GM23338 (cell line): ENCODE measurements around the gene SNAPC4. TPM values are rescaled to one million over a fixed set of nuclear protein-coding genes. Genes with fewer than 3 reads are reported as not detected.

Experiments
- ATAC-seq: fragments of 200-7000 bp; cut with Tn5 transposase; 3 replicates; pipeline ENCODE4 v1.9.1; 2020
- DNase-seq: peaks from one replicate; pipeline ENCODE4 v3.0.0-alpha.2; 2015; ENCODE audit warnings: low spot score
- H2AFZ ChIP-seq: fragments of 200-600 bp; sonication (generic); 2 replicates; pipeline ENCODE4 v1.8.0; 2016; ENCODE audit warnings: antibody characterized with exemption, mild to moderate bottlenecking, moderate library complexity
- H3F3A ChIP-seq: fragments of 200-600 bp; sonication (generic); replicated peaks from 2 replicates; pipeline ENCODE4 v1.8.0; 2017; ENCODE audit warnings: antibody characterized with exemption, mixed run types, low read depth
- H3K27ac ChIP-seq: fragments of 200-600 bp; sonication (generic); 2 replicates; pipeline ENCODE4 v1.6.1; 2016; ENCODE audit warnings: low read depth
- H3K27me3 ChIP-seq: fragments of 200-600 bp; sonication (generic); 2 replicates; pipeline ENCODE4 v1.8.0; 2016; ENCODE audit warnings: mild to moderate bottlenecking, mixed run types, moderate library complexity; ENCODE audit not compliant: insufficient read depth
- H3K36me3 ChIP-seq: fragments of 200-600 bp; sonication (generic); 2 replicates; pipeline ENCODE4 v1.8.0; 2016; ENCODE audit warnings: mild to moderate bottlenecking; ENCODE audit not compliant: insufficient read depth
- H3K4me1 ChIP-seq: fragments of 200-600 bp; sonication (generic); 2 replicates; pipeline ENCODE4 v1.8.0; 2016; ENCODE audit warnings: mild to moderate bottlenecking, moderate library complexity; ENCODE audit not compliant: insufficient read depth
- H3K4me2 ChIP-seq: fragments of 200-600 bp; sonication (generic); 2 replicates; pipeline ENCODE4 v1.7.1; 2017; ENCODE audit warnings: mixed run types
- H3K4me3 ChIP-seq: fragments of 200-600 bp; sonication (generic); 2 replicates; pipeline ENCODE4 v1.6.1; 2016; ENCODE audit warnings: mixed run types
- H3K79me2 ChIP-seq: fragments of 200-600 bp; sonication (generic); replicated peaks from 2 replicates; pipeline ENCODE4 v1.8.0; 2017; ENCODE audit warnings: mild to moderate bottlenecking; ENCODE audit not compliant: insufficient read depth
- H3K9me2 ChIP-seq: fragments of 200-600 bp; sonication (generic); 2 replicates; pipeline ENCODE4 v1.8.0; 2017; ENCODE audit not compliant: insufficient read depth
- H4K20me1 ChIP-seq: fragments of 200-600 bp; sonication (generic); replicated peaks from 2 replicates; pipeline ENCODE4 v1.8.0; 2017; ENCODE audit warnings: mild to moderate bottlenecking; ENCODE audit not compliant: insufficient read depth
- H3K27ac Mint-ChIP-seq: 2 replicates; pipeline ENCODE4 v1.8.0; 2020; ENCODE audit warnings: inconsistent platforms, mild to moderate bottlenecking, moderate library complexity, mixed read lengths
- H3K27me3 Mint-ChIP-seq: 3 replicates; pipeline ENCODE4 v1.8.0; 2022; ENCODE audit warnings: low read depth, mild to moderate bottlenecking, moderate library complexity, mixed read lengths, inconsistent platforms; ENCODE audit not compliant: insufficient read depth, poor library complexity
- H3K36me3 Mint-ChIP-seq: 3 replicates; pipeline ENCODE4 v1.8.0; 2021; ENCODE audit warnings: low read depth, mild to moderate bottlenecking, inconsistent platforms, moderate library complexity, mixed read lengths
- H3K4me1 Mint-ChIP-seq: 3 replicates; pipeline ENCODE4 v1.8.0; 2020; ENCODE audit warnings: mild to moderate bottlenecking, inconsistent platforms, mixed read lengths
- H3K4me3 Mint-ChIP-seq: 3 replicates; pipeline ENCODE4 v1.8.0; 2021; ENCODE audit warnings: moderate library complexity, mild to moderate bottlenecking, inconsistent platforms, mixed read lengths
- H3K9me3 Mint-ChIP-seq: 3 replicates; pipeline ENCODE4 v1.8.0; 2020; ENCODE audit warnings: moderate library complexity, mild to moderate bottlenecking, inconsistent platforms, mixed read lengths
- CREB1 ChIP-seq: fragments of 250-450 bp; sonication (Bioruptor Pico); IDR thresholded peaks from 2 replicates; pipeline ENCODE4 v1.5.0; 2020; ENCODE audit warnings: low read depth, mild to moderate bottlenecking, moderate library complexity
- EZH2 ChIP-seq: fragments of 200-600 bp; sonication (generic); IDR thresholded peaks from one replicate; pipeline ENCODE4 v1.8.0; 2017; ENCODE audit warnings: antibody characterized with exemption, mild to moderate bottlenecking, low read depth; ENCODE audit not compliant: unreplicated experiment
- EZH2phosphoT487 ChIP-seq: fragments of 200-600 bp; sonication (generic); IDR thresholded peaks from one replicate; pipeline ENCODE4 v1.8.1; 2018; ENCODE audit warnings: antibody characterized with exemption; ENCODE audit not compliant: unreplicated experiment
- JUNB ChIP-seq: IDR thresholded peaks from one replicate; pipeline ENCODE4 v1.6.1; 2016; ENCODE audit warnings: antibody characterized with exemption; ENCODE audit not compliant: unreplicated experiment
- NANOG ChIP-seq: IDR thresholded peaks from 2 replicates; pipeline ENCODE4 v1.6.1; 2016; ENCODE audit warnings: antibody characterized with exemption, borderline replicate concordance
- POLR2AphosphoS5 ChIP-seq: IDR thresholded peaks from 2 replicates; pipeline ENCODE4 v1.6.1; 2016; ENCODE audit warnings: antibody characterized with exemption, low read depth
- STAT1 ChIP-seq: IDR thresholded peaks from one replicate; pipeline ENCODE4 v1.6.1; 2016; ENCODE audit warnings: antibody characterized with exemption; ENCODE audit not compliant: unreplicated experiment
- ZNF114 ChIP-seq: fragments of 250-450 bp; sonication (Bioruptor Pico); IDR thresholded peaks from 2 replicates; pipeline ENCODE4 v1.5.0; 2020; ENCODE audit warnings: mild to moderate bottlenecking, moderate library complexity
- ZNF331 ChIP-seq: fragments of 250-450 bp; sonication (Bioruptor Pico); IDR thresholded peaks from 2 replicates; pipeline ENCODE4 v1.5.0; 2020; ENCODE audit warnings: low read depth, mild to moderate bottlenecking, moderate library complexity
- polyA plus RNA-seq: library from polyadenylated mRNA; unstranded; fragments of >200 nt; fragmentation: Nextera tagmentation; extraction: Ambion mirVana; gene quantifications from 2 replicates; pipeline ENCODE4 v1.2.1, GENCODE V29; 2016
- total RNA-seq: library from RNA; depleted of rRNA; stranded (reverse); fragments of >200 nt; shearing (Covaris generic); gene quantifications from 2 replicates; pipeline ENCODE4 v1.2.3, GENCODE V29; 2014
- TF ChIP-seq, protein P1 (sequence below): IDR thresholded peaks from 2 replicates; pipeline ENCODE4 v1.6.1; 2016; ENCODE audit warnings: antibody characterized with exemption
- TF ChIP-seq, protein P2 (sequence below), 2 experiments: fragments of 200-600 bp in 1 of 2; sonication (generic) in 1 of 2; conservative IDR thresholded peaks; 2 replicates each; pipeline versions ENCODE4 v1.5.1 to v1.6.1; 2016 to 2017; ENCODE audit warnings: antibody characterized with exemption in 2 of 2, low read depth in 2 of 2, mild to moderate bottlenecking in 2 of 2, moderate library complexity in 1 of 2
- TF ChIP-seq, protein P3 (sequence below): IDR thresholded peaks from one replicate; pipeline ENCODE4 v1.6.1; 2018; ENCODE audit warnings: antibody characterized with exemption; ENCODE audit not compliant: unreplicated experiment
- TF ChIP-seq, protein P4 (sequence below): fragments of 250-450 bp; sonication (Bioruptor Pico); IDR thresholded peaks from 2 replicates; pipeline ENCODE4 v1.5.0; 2020; ENCODE audit warnings: mild to moderate bottlenecking, moderate library complexity

The SNAPC4 gene
- total and polyA plus RNA-seq, 2 experiments from 2014 or later: 8.8 to 22.7 TPM

DNA sequence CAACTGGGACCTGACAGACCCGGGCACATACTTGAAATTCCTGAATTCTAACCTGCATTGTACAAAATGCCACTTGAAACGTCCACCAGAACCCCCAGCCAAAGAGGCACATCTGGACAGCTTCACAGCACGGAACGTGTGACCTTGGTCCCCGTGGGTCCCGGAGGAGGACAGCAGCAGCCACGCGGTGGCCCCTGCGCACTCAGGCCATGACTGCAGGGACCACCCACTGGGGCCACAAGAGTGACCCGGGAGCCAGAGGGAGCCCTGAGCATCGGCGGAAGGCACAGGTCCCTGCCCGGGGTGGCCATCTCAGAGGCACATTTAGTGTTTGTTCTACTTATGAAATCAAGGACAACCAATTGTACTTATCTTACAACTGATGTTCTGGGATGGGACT lies 2.1 kb upstream of the SNAPC4 start:
- no peak for DNase-seq
- Histone ChIP-seq H3K4me1 (peaks cover 3% of the 10 kb centered on the region; the same call in 1 of the 2 replicates), H3K36me3 (peaks cover 24% of the 10 kb centered on the region), H4K20me1 (no peaks in the 10 kb centered on the region; the same call in none of the 2 replicates), H3K79me2 (peaks cover 29% of the 10 kb centered on the region), H3K27me3 (no peaks in the 10 kb centered on the region), H3K4me3 (no peak overlapping the region), H3K27ac (peak overlapping the region; percentile 39; the same call in 1 of the 2 replicates), H2AFZ (no peak overlapping the region), H3K4me2 (no peak overlapping the region), H3K9me2 (no peaks in the 10 kb centered on the region), H3F3A (peaks cover 22% of the 10 kb centered on the region)
- Mint-ChIP-seq H3K4me3 (no peak overlapping the region), H3K27ac (no peak overlapping the region), H3K9me3 (no peaks in the 10 kb centered on the region; the same call in 2 of the 3 replicates), H3K4me1 (peaks cover 9% of the 10 kb centered on the region), H3K27me3 (peaks cover 19% of the 10 kb centered on the region), H3K36me3 (peaks cover 60% of the 10 kb centered on the region)
- TF ChIP-seq JUNB (no peak), POLR2AphosphoS5 (no peak), NANOG (no peak), EZH2 (no peak), STAT1 (no peak), ZNF331 (CRISPR knock-in tag) (no peak), EZH2phosphoT487 (no peak), CREB1 (CRISPR knock-in tag) (no peak), ZNF114 (CRISPR knock-in tag) (no peak)
- TF ChIP-seq, protein P1, sequence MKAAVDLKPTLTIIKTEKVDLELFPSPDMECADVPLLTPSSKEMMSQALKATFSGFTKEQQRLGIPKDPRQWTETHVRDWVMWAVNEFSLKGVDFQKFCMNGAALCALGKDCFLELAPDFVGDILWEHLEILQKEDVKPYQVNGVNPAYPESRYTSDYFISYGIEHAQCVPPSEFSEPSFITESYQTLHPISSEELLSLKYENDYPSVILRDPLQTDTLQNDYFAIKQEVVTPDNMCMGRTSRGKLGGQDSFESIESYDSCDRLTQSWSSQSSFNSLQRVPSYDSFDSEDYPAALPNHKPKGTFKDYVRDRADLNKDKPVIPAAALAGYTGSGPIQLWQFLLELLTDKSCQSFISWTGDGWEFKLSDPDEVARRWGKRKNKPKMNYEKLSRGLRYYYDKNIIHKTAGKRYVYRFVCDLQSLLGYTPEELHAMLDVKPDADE: no peak
- TF ChIP-seq, protein P2, sequence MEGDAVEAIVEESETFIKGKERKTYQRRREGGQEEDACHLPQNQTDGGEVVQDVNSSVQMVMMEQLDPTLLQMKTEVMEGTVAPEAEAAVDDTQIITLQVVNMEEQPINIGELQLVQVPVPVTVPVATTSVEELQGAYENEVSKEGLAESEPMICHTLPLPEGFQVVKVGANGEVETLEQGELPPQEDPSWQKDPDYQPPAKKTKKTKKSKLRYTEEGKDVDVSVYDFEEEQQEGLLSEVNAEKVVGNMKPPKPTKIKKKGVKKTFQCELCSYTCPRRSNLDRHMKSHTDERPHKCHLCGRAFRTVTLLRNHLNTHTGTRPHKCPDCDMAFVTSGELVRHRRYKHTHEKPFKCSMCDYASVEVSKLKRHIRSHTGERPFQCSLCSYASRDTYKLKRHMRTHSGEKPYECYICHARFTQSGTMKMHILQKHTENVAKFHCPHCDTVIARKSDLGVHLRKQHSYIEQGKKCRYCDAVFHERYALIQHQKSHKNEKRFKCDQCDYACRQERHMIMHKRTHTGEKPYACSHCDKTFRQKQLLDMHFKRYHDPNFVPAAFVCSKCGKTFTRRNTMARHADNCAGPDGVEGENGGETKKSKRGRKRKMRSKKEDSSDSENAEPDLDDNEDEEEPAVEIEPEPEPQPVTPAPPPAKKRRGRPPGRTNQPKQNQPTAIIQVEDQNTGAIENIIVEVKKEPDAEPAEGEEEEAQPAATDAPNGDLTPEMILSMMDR (conservative IDR thresholded peaks at IDR 0.05; ENCODE audit: low read depth in 2 of 2): no peak
- TF ChIP-seq, protein P3, sequence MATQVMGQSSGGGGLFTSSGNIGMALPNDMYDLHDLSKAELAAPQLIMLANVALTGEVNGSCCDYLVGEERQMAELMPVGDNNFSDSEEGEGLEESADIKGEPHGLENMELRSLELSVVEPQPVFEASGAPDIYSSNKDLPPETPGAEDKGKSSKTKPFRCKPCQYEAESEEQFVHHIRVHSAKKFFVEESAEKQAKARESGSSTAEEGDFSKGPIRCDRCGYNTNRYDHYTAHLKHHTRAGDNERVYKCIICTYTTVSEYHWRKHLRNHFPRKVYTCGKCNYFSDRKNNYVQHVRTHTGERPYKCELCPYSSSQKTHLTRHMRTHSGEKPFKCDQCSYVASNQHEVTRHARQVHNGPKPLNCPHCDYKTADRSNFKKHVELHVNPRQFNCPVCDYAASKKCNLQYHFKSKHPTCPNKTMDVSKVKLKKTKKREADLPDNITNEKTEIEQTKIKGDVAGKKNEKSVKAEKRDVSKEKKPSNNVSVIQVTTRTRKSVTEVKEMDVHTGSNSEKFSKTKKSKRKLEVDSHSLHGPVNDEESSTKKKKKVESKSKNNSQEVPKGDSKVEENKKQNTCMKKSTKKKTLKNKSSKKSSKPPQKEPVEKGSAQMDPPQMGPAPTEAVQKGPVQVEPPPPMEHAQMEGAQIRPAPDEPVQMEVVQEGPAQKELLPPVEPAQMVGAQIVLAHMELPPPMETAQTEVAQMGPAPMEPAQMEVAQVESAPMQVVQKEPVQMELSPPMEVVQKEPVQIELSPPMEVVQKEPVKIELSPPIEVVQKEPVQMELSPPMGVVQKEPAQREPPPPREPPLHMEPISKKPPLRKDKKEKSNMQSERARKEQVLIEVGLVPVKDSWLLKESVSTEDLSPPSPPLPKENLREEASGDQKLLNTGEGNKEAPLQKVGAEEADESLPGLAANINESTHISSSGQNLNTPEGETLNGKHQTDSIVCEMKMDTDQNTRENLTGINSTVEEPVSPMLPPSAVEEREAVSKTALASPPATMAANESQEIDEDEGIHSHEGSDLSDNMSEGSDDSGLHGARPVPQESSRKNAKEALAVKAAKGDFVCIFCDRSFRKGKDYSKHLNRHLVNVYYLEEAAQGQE: no peak
- TF ChIP-seq, protein P4, sequence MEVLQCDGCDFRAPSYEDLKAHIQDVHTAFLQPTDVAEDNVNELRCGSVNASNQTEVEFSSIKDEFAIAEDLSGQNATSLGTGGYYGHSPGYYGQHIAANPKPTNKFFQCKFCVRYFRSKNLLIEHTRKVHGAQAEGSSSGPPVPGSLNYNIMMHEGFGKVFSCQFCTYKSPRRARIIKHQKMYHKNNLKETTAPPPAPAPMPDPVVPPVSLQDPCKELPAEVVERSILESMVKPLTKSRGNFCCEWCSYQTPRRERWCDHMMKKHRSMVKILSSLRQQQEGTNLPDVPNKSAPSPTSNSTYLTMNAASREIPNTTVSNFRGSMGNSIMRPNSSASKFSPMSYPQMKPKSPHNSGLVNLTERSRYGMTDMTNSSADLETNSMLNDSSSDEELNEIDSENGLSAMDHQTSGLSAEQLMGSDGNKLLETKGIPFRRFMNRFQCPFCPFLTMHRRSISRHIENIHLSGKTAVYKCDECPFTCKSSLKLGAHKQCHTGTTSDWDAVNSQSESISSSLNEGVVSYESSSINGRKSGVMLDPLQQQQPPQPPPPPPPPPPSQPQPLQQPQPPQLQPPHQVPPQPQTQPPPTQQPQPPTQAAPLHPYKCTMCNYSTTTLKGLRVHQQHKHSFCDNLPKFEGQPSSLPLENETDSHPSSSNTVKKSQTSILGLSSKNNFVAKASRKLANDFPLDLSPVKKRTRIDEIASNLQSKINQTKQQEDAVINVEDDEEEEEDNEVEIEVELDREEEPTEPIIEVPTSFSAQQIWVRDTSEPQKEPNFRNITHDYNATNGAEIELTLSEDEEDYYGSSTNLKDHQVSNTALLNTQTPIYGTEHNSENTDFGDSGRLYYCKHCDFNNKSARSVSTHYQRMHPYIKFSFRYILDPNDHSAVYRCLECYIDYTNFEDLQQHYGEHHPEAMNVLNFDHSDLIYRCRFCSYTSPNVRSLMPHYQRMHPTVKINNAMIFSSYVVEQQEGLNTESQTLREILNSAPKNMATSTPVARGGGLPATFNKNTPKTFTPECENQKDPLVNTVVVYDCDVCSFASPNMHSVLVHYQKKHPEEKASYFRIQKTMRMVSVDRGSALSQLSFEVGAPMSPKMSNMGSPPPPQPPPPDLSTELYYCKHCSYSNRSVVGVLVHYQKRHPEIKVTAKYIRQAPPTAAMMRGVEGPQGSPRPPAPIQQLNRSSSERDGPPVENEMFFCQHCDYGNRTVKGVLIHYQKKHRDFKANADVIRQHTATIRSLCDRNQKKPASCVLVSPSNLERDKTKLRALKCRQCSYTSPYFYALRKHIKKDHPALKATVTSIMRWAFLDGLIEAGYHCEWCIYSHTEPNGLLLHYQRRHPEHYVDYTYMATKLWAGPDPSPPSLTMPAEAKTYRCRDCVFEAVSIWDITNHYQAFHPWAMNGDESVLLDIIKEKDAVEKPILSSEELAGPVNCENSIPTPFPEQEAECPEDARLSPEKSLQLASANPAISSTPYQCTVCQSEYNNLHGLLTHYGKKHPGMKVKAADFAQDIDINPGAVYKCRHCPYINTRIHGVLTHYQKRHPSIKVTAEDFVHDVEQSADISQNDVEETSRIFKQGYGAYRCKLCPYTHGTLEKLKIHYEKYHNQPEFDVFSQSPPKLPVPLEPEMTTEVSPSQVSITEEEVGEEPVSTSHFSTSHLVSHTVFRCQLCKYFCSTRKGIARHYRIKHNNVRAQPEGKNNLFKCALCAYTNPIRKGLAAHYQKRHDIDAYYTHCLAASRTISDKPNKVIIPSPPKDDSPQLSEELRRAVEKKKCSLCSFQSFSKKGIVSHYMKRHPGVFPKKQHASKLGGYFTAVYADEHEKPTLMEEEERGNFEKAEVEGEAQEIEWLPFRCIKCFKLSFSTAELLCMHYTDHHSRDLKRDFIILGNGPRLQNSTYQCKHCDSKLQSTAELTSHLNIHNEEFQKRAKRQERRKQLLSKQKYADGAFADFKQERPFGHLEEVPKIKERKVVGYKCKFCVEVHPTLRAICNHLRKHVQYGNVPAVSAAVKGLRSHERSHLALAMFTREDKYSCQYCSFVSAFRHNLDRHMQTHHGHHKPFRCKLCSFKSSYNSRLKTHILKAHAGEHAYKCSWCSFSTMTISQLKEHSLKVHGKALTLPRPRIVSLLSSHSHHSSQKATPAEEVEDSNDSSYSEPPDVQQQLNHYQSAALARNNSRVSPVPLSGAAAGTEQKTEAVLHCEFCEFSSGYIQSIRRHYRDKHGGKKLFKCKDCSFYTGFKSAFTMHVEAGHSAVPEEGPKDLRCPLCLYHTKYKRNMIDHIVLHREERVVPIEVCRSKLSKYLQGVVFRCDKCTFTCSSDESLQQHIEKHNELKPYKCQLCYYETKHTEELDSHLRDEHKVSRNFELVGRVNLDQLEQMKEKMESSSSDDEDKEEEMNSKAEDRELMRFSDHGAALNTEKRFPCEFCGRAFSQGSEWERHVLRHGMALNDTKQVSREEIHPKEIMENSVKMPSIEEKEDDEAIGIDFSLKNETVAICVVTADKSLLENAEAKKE (CRISPR knock-in tag): no peak
- no peak for ATAC-seq
